HG02840 (cell line): ENCODE data around the gene HTR1B.

Source experiments
- ATAC-seq: cut with Tn5 transposase; IDR thresholded peaks from one replicate; pipeline ENCODE4 v1.9.1; 2021; ENCODE audit warnings: mild to moderate bottlenecking, moderate library complexity, moderate number of reproducible peaks; ENCODE audit not compliant: unreplicated experiment, low FRiP score

The HTR1B gene

GRCh38 chr6:77463308-77463860 lies at the start of gene HTR1B:
HTR1B (minus strand) TSS chr6:77463491; CDS start chr6:77463403, 88 bp downstream.
- ATAC-seq = no peak

- no peak for ATAC-seq
Observed at GRCh38 chr6:77512554-77512953, 49.3 kb upstream of the HTR1B start.

GRCh38 chr6:77511860-77512259 lies 48.6 kb upstream of the HTR1B start:
- ATAC-seq = no peak

GRCh38 chr6:77502981-77503380 lies 39.7 kb upstream of the HTR1B start:
- no peak for ATAC-seq

- no peak for ATAC-seq
Observed at GRCh38 chr6:77492530-77492929, 29.2 kb upstream of the HTR1B start.

- no peak for ATAC-seq
Observed at GRCh38 chr6:77487808-77488425, 24.6 kb upstream of the HTR1B start.

- ATAC-seq = no peak
Observed at GRCh38 chr6:77482981-77483380, 19.7 kb upstream of the HTR1B start.

GRCh38 chr6:77474973-77475372 lies 11.7 kb upstream of the HTR1B start:
- ATAC-seq = no peak

GRCh38 chr6:77474286-77474956 lies 11.1 kb upstream of the HTR1B start:
- no peak for ATAC-seq

- ATAC-seq = no peak
Observed at GRCh38 chr6:77470983-77471382, 7.7 kb upstream of the HTR1B start.

GRCh38 chr6:77468939-77469338 lies 5.6 kb upstream of the HTR1B start:
- ATAC-seq = no peak

GRCh38 chr6:77466451-77467437 lies 3.5 kb upstream of the HTR1B start:
- ATAC-seq = peak; percentile 55

GRCh38 chr6:77466055-77466450 lies 2.8 kb upstream of the HTR1B start:
- ATAC-seq = peak; percentile 61

GRCh38 chr6:77464495-77464867 lies 1.2 kb upstream of the HTR1B start:
- ATAC-seq = no peak

- no peak for ATAC-seq
Observed at GRCh38 chr6:77463861-77464494, 687 bp upstream of the HTR1B start.

GRCh38 chr6:77462359-77463307 lies 658 bp downstream of the HTR1B start:
- ATAC-seq = no peak

GRCh38 chr6:77461796-77462195 lies 1.5 kb downstream of the HTR1B start:
- ATAC-seq = no peak

- no peak for ATAC-seq
Observed at GRCh38 chr6:77458421-77458820, 4.9 kb downstream of the HTR1B start.

- ATAC-seq = no peak
Observed at GRCh38 chr6:77457720-77458349, 5.5 kb downstream of the HTR1B start.
